HCT116 (cell line): ENCODE measurements around the gene OR1N2. TPM values are rescaled to one million over a fixed set of nuclear protein-coding genes. Genes with fewer than 3 reads are reported as not detected.

Experiments used
- ATAC-seq: fragments of 200-7000 bp; cut with Tn5 transposase; 2 replicates; pipeline ENCODE4 v1.9.1; 2020; ENCODE audit warnings: mild to moderate bottlenecking, moderate library complexity
- BruUV-seq: library from RNA; stranded (reverse); fragments of 400-500 nt; replicated peaks from 2 replicates; lab custom pipeline; 2021; lab: Mats Ljungman, UMichigan
- CTCF ChIA-PET: fragments of 300-600 bp; sonication (Branson Sonifier 250); formaldehyde crosslinking; loops from one replicate; lab custom pipeline; 2021; ENCODE audit warnings: antibody characterized with exemption; lab: Charles Lee
- POLR2A ChIA-PET: fragments of 300-600, 350-600 bp; sonication (Branson Sonifier 250); formaldehyde crosslinking; loops from one replicate; lab custom pipeline; 2021; ENCODE audit warnings: antibody characterized with exemption; lab: Charles Lee
- RAD21 ChIA-PET, 2 experiments: fragments of 300-600 bp; sonication (Branson Sonifier 250); formaldehyde crosslinking; loops; one replicate each; lab custom pipeline; 2023; ENCODE audit warnings: low total read pairs in 2 of 2; ENCODE audit not compliant: uncharacterized antibody in 2 of 2, unreplicated experiment in 2 of 2, low non-redundant PET in 1 of 2; lab: Charles Lee
- DNase-seq: peaks from one replicate; pipeline ENCODE4 v3.0.0-alpha.2; 2010; ENCODE audit warnings: low read depth, low spot score
- H2AFZ ChIP-seq: fragments of 200-600 bp; shearing (Covaris generic), sonication (generic); 2 replicates; pipeline ENCODE4 v1.6.1; 2017; ENCODE audit warnings: low read depth, mixed run types, mixed read lengths, antibody characterized with exemption, low read length; ENCODE audit not compliant: poor library complexity, severe bottlenecking
- H3K27ac ChIP-seq: 2 replicates; pipeline ENCODE4 v1.5.1; 2012; ENCODE audit warnings: low read depth, low read length
- H3K27me3 ChIP-seq: fragments of 200-600 bp; sonication (generic); 2 replicates; pipeline ENCODE4 v1.6.1; 2016; ENCODE audit warnings: mixed run types, low read length, mixed read lengths; ENCODE audit not compliant: insufficient read depth
- H3K36me3 ChIP-seq, 2 experiments: fragments of 200-500 bp in 1 of 2; fragments of 200-600 bp in 1 of 2; sonication (Bioruptor generic) in 1 of 2; sonication (generic) in 1 of 2; 2 replicates each; pipeline versions ENCODE4 v1.5.1 to v1.6.1; 2014 to 2016; ENCODE audit warnings: low read length in 2 of 2, inconsistent platforms in 1 of 2, mixed read lengths in 1 of 2, mixed run types in 1 of 2; ENCODE audit not compliant: insufficient read depth in 2 of 2, control insufficient read depth in 1 of 2
- H3K4me1 ChIP-seq, 2 experiments: fragments of 200-600 bp in 1 of 2; sonication (generic) in 1 of 2; 2 replicates each; pipeline versions ENCODE4 v1.5.1 to v1.6.1; 2012 to 2017; ENCODE audit warnings: low read length in 2 of 2, inconsistent platforms in 1 of 2, mild to moderate bottlenecking in 1 of 2, mixed read lengths in 1 of 2, mixed run types in 1 of 2, moderate library complexity in 1 of 2; ENCODE audit not compliant: insufficient read depth in 2 of 2, control insufficient read depth in 1 of 2
- H3K4me2 ChIP-seq: fragments of 200-600 bp; sonication (generic); 2 replicates; pipeline ENCODE4 v1.6.1; 2017; ENCODE audit warnings: mixed run types, low read length, mixed read lengths
- H3K4me3 ChIP-seq, 2 experiments: fragments of 200-600 bp in 1 of 2; sonication (generic) in 1 of 2; replicated peaks in 1 of 2; 2 replicates each; pipeline ENCODE4 v1.5.1; 2011 to 2016; ENCODE audit warnings: low read length in 2 of 2, control low read depth in 1 of 2, low read depth in 1 of 2, mild to moderate bottlenecking in 1 of 2, mixed read lengths in 1 of 2, mixed run types in 1 of 2
- H3K79me2 ChIP-seq: fragments of 200-600 bp; sonication (generic); 2 replicates; pipeline ENCODE4 v1.6.1; 2017; ENCODE audit warnings: mild to moderate bottlenecking, mixed run types, low read length, moderate library complexity, mixed read lengths; ENCODE audit not compliant: insufficient read depth
- H3K9ac ChIP-seq: fragments of 200-600 bp; sonication (generic); 2 replicates; pipeline ENCODE4 v1.6.1; 2016; ENCODE audit warnings: low read length, mixed read lengths
- H3K9me2 ChIP-seq: fragments of 200-600 bp; sonication (generic), shearing (Covaris generic); 2 replicates; pipeline ENCODE4 v1.6.1; 2017; ENCODE audit warnings: mixed run types, mild to moderate bottlenecking, moderate library complexity; ENCODE audit not compliant: insufficient read depth
- H3K9me3 ChIP-seq, 2 experiments: fragments of 200-500 bp in 1 of 2; fragments of 200-600 bp in 1 of 2; sonication (Bioruptor generic) in 1 of 2; sonication (generic) in 1 of 2; 2 replicates each; pipeline ENCODE4 v1.6.1; 2014 to 2017; ENCODE audit warnings: low read length in 2 of 2, mixed read lengths in 2 of 2, inconsistent platforms in 1 of 2, low read depth in 1 of 2, mild to moderate bottlenecking in 1 of 2, mixed run types in 1 of 2, moderate library complexity in 1 of 2; ENCODE audit not compliant: control insufficient read depth in 1 of 2, insufficient read depth in 1 of 2
- H4K20me1 ChIP-seq: fragments of 200-600 bp; sonication (generic), shearing (Covaris generic); 2 replicates; pipeline ENCODE4 v1.6.1; 2017; ENCODE audit warnings: mixed run types, mild to moderate bottlenecking, moderate library complexity; ENCODE audit not compliant: insufficient read depth
- ATF3 ChIP-seq: IDR thresholded peaks from 2 replicates; pipeline ENCODE4 v1.6.1; 2012
- CBX3 ChIP-seq: IDR thresholded peaks from 2 replicates; pipeline ENCODE4 v1.6.1; 2012; ENCODE audit warnings: low read depth
- CEBPB ChIP-seq: IDR thresholded peaks from 2 replicates; pipeline ENCODE4 v1.6.1; 2012; ENCODE audit warnings: low read depth
- EGR1 ChIP-seq: IDR thresholded peaks from 2 replicates; pipeline ENCODE4 v1.6.1; 2012; ENCODE audit warnings: low read depth
- ELF1 ChIP-seq: IDR thresholded peaks from 2 replicates; pipeline ENCODE4 v1.6.1; 2012; ENCODE audit warnings: low read depth, borderline replicate concordance
- EZH2 ChIP-seq: fragments of 200-600 bp; sonication (generic); IDR thresholded peaks from 2 replicates; pipeline ENCODE4 v1.6.1; 2017; ENCODE audit warnings: antibody characterized with exemption, mixed run types
- EZH2phosphoT487 ChIP-seq: fragments of 200-600 bp; IDR thresholded peaks from 2 replicates; pipeline ENCODE4 v1.6.1; 2018; ENCODE audit warnings: antibody characterized with exemption, borderline replicate concordance
- FOSL1 ChIP-seq: IDR thresholded peaks from 2 replicates; pipeline ENCODE4 v1.6.1; 2012; ENCODE audit warnings: low read depth
- JUND ChIP-seq: IDR thresholded peaks from 2 replicates; pipeline ENCODE4 v1.6.1; 2012
- POLR2A ChIP-seq: IDR thresholded peaks from 2 replicates; pipeline ENCODE4 v1.7.0; 2011; ENCODE audit warnings: borderline replicate concordance; ENCODE audit not compliant: insufficient read depth, insufficient read length; ENCODE audit errors: extremely low read depth
- POLR2AphosphoS5 ChIP-seq: IDR thresholded peaks from 2 replicates; pipeline ENCODE4 v1.6.1; 2011; ENCODE audit warnings: mild to moderate bottlenecking, low read depth, low read length, moderate library complexity
- RAD21 ChIP-seq: IDR thresholded peaks from 2 replicates; pipeline ENCODE4 v1.6.1; 2012; ENCODE audit warnings: low read depth, mild to moderate bottlenecking
- SIN3A ChIP-seq: IDR thresholded peaks from 2 replicates; pipeline ENCODE4 v1.6.1; 2012; ENCODE audit warnings: low read depth
- SP1 ChIP-seq: IDR thresholded peaks from 2 replicates; pipeline ENCODE4 v1.6.1; 2012; ENCODE audit warnings: low read depth
- SRF ChIP-seq: IDR thresholded peaks from 2 replicates; pipeline ENCODE4 v1.6.1; 2012; ENCODE audit warnings: low read depth
- TCF7L2 ChIP-seq: IDR thresholded peaks from 2 replicates; pipeline ENCODE4 v1.7.0; 2011; ENCODE audit warnings: borderline replicate concordance, inconsistent platforms; ENCODE audit not compliant: insufficient read depth, insufficient read length; ENCODE audit errors: extremely low read depth
- YY1 ChIP-seq: IDR thresholded peaks from 2 replicates; pipeline ENCODE4 v1.6.1; 2011; ENCODE audit warnings: low read length, low read depth, moderate library complexity, mild to moderate bottlenecking; ENCODE audit not compliant: insufficient replicate concordance; ENCODE audit errors: extremely low read depth
- ZFX ChIP-seq: fragments of 450-650 bp; IDR thresholded peaks from 2 replicates; pipeline ENCODE4 v1.6.1; 2017
- ZNF274 ChIP-seq: fragments of 200-500 bp; sonication (Bioruptor generic); IDR thresholded peaks from 2 replicates; pipeline ENCODE4 v1.6.1; 2014; ENCODE audit warnings: mild to moderate bottlenecking, low read depth, low read length, inconsistent platforms
- intact Hi-C: fragments of 100-400 bp; cut with micrococcal nuclease; formaldehyde crosslinking; loops from 2 replicates; pipeline ENCODE4 v1.10.0; 2022
- total RNA-seq: library from RNA; stranded (reverse); gene quantifications from one replicate; pipeline ENCODE4 v1.2.1, GENCODE V29; 2021; ENCODE audit not compliant: unreplicated experiment
- TF ChIP-seq, protein P1 (sequence below): IDR thresholded peaks from 2 replicates; pipeline ENCODE4 v1.6.1; 2012

The OR1N2 gene
- total RNA-seq, 1 experiment from 2014 or later, result not detected

DNA sequence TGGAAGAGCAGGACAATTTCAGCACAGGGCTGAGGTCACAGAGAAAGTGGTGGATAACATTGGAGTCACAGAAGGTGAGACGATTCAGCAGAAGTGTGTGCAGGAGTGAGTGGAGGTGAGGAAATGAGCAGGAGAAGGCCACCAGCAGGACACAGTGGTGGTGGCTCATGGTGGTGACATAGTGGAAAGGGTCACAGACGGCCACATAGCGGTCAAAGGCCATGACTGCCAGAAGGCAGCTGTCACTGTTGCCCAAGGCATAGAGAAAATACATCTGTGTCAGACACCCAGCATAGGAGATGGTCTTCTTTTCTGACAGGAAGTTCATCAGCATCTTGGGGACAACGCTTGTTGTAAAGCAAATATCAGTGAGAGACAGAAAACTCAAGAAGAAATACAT lies 15.0 kb downstream of the OR1N2 start:
- DNase-seq (no peak), ATAC-seq (no peak)
- Histone ChIP-seq H3K27ac (no peak overlapping the region), H3K4me2 (no peak overlapping the region), H3K4me1 (no peaks in the 10 kb centered on the region), H3K36me3 (no peaks in the 10 kb centered on the region), H3K27me3 (no peaks in the 10 kb centered on the region; the same call in 1 of the 2 replicates), H3K9me2 (no peaks in the 10 kb centered on the region), H3K4me3 (no peak overlapping the region), H3K9ac (no peak overlapping the region), H4K20me1 (no peaks in the 10 kb centered on the region), H2AFZ (no peak overlapping the region), H3K9me3 (no peaks in the 10 kb centered on the region), H3K79me2 (no peaks in the 10 kb centered on the region)
- no TSS peak for BruUV-seq
- RAD21 ChIA-PET, result no interaction called here
- intact Hi-C loops, result no loop called here
- POLR2A ChIA-PET, result no interaction called here
- CTCF ChIA-PET, result no interaction called here
- TF ChIP-seq SP1 (no peak), CBX3 (no peak), ELF1 (no peak), SIN3A (no peak), EZH2phosphoT487 (no peak), YY1 (no peak), RAD21 (no peak), FOSL1 (no peak), ZFX (no peak), JUND (no peak), EZH2 (no peak), CEBPB (no peak)
- TF ChIP-seq, protein P1, sequence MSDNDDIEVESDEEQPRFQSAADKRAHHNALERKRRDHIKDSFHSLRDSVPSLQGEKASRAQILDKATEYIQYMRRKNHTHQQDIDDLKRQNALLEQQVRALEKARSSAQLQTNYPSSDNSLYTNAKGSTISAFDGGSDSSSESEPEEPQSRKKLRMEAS, result no peak

DNA sequence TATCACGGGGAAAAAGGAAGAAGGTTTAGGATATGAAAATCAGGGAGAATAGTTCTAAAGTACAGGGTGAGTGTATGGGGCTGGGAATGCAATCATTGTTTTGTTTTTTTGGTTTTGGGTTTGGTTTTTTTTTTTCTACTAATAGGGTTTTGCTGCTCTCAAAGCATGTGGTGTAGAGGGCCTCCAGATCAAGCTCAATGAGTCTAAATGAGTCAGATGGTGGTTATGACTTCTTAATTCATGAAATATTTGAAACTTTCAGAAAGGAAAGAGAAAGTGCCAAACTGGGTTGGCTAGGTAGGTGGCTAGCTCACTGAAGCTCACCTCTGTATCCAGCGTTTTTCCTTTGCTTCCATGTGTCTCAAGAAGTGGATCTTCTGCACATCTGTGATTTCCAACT lies 19.5 kb downstream of the OR1N2 start:
- H3K27me3 ChIP-seq, result no peaks in the 10 kb centered on the region
- BruUV-seq, result no TSS peak
- ATAC-seq, result no peak
- RAD21 ChIA-PET, result no interaction called here
- no peaks in the 10 kb centered on the region for H3K4me1 ChIP-seq
- H2AFZ ChIP-seq, result no peak overlapping the region
- no peak overlapping the region for H3K4me3 ChIP-seq
- H3K9me3 ChIP-seq, result no peaks in the 10 kb centered on the region
- intact Hi-C loops, result no loop called here
- CTCF ChIA-PET, result no interaction called here
- no peak overlapping the region for H3K9ac ChIP-seq
- POLR2A ChIA-PET, result no interaction called here
- DNase-seq, result no peak
- no peaks in the 10 kb centered on the region for H3K36me3 ChIP-seq
- H3K9me2 ChIP-seq, result no peaks in the 10 kb centered on the region
- H4K20me1 ChIP-seq, result no peaks in the 10 kb centered on the region
- H3K27ac ChIP-seq, result no peak overlapping the region
- H3K79me2 ChIP-seq, result no peaks in the 10 kb centered on the region
- no peak overlapping the region for H3K4me2 ChIP-seq
- TF ChIP-seq JUND, result no peak
- TF ChIP-seq EZH2, result no peak
- no peak for TF ChIP-seq EZH2phosphoT487
- no peak for TF ChIP-seq ELF1
- no peak for TF ChIP-seq SP1
- TF ChIP-seq RAD21, result no peak
- TF ChIP-seq ZNF274, result no peak
- TF ChIP-seq SRF, result no peak
- TF ChIP-seq CEBPB, result no peak
- TF ChIP-seq CBX3, result no peak
- no peak for TF ChIP-seq TCF7L2
- TF ChIP-seq YY1, result no peak
- TF ChIP-seq FOSL1, result no peak
- TF ChIP-seq, protein P1, result no peak
- no peak for TF ChIP-seq EGR1
- no peak for TF ChIP-seq POLR2A
- no peak for TF ChIP-seq POLR2AphosphoS5
- TF ChIP-seq ATF3, result no peak
